Memory B cell (primary cell): ENCODE measurements around the gene BOD1L1.
"Not testable (repeated sequence)": the region's sequence is repeated elsewhere in the genome, so short reads cannot be mapped to it uniquely, and the experiment has no call there.

Source experiments
- ATAC-seq: fragments of 150-1000 bp; cut with Tn5 transposase; 2 replicates; pipeline ENCODE4 v1.10.0; 2021; ENCODE audit warnings: low read depth, mild to moderate bottlenecking, moderate library complexity
- DNase-seq, 2 donors: peaks; one replicate each; pipeline ENCODE4 v3.0.0; 2022; ENCODE audit warnings: low spot score in 2 of 2
- H3K27ac Mint-ChIP-seq: one replicate; pipeline ENCODE4 v1.8.0; 2022; ENCODE audit warnings: mild to moderate bottlenecking, moderate library complexity, mixed read lengths
- H3K27me3 Mint-ChIP-seq: one replicate; pipeline ENCODE4 v1.8.0; 2022; ENCODE audit warnings: mixed read lengths
- H3K36me3 Mint-ChIP-seq: one replicate; pipeline ENCODE4 v1.8.0; 2022; ENCODE audit warnings: mild to moderate bottlenecking, mixed read lengths
- H3K4me1 Mint-ChIP-seq: one replicate; pipeline ENCODE4 v1.8.0; 2022; ENCODE audit warnings: mixed read lengths
- H3K4me3 Mint-ChIP-seq: one replicate; pipeline ENCODE4 v1.8.0; 2022; ENCODE audit warnings: mild to moderate bottlenecking, moderate library complexity, mixed read lengths
- H3K9me3 Mint-ChIP-seq: one replicate; pipeline ENCODE4 v1.8.0; 2022; ENCODE audit warnings: mixed read lengths

Gene BOD1L1

GRCh38 chr4:13601048-13601447 is 26.5 kb downstream of the BOD1L1 start:
- H3K27me3 Mint-ChIP-seq = no peaks in the 10 kb centered on the region
- peak overlapping the region; percentile 35 for H3K4me3 Mint-ChIP-seq
- peaks cover 35% of the 10 kb centered on the region for H3K4me1 Mint-ChIP-seq
- ATAC-seq (peak; percentile 92), DNase-seq (peak in 1 of 2 donors; percentile 32)
- peak overlapping the region; percentile 52 for H3K27ac Mint-ChIP-seq
- H3K9me3 Mint-ChIP-seq = no peaks in the 10 kb centered on the region
- H3K36me3 Mint-ChIP-seq = peaks cover 37% of the 10 kb centered on the region

- ATAC-seq = no peak
- Mint-ChIP-seq H3K36me3 (peaks cover 33% of the 10 kb centered on the region), H3K4me1 (peaks cover 35% of the 10 kb centered on the region), H3K27ac (no peak overlapping the region), H3K9me3 (no peaks in the 10 kb centered on the region), H3K27me3 (no peaks in the 10 kb centered on the region), H3K4me3 (no peak overlapping the region)
- no peak for DNase-seq
These were observed 28.4 kb downstream of the BOD1L1 start for GRCh38 chr4:13599159-13599558.

- Mint-ChIP-seq H3K27ac (no peak overlapping the region), H3K9me3 (no peaks in the 10 kb centered on the region), H3K4me1 (peaks cover 28% of the 10 kb centered on the region), H3K4me3 (no peak overlapping the region), H3K27me3 (no peaks in the 10 kb centered on the region), H3K36me3 (peaks cover 33% of the 10 kb centered on the region)
- DNase-seq (no peak), ATAC-seq (no peak)
These were observed 29.9 kb downstream of the BOD1L1 start for GRCh38 chr4:13597604-13598003.

GRCh38 chr4:13597141-13597540 is 30.4 kb downstream of the BOD1L1 start:
- Mint-ChIP-seq H3K9me3 (no peaks in the 10 kb centered on the region), H3K27ac (no peak overlapping the region), H3K4me3 (no peak overlapping the region), H3K27me3 (no peaks in the 10 kb centered on the region), H3K4me1 (peaks cover 24% of the 10 kb centered on the region), H3K36me3 (peaks cover 34% of the 10 kb centered on the region)
- DNase-seq (no peak), ATAC-seq (no peak)

- DNase-seq (no peak), ATAC-seq (no peak)
- H3K27ac Mint-ChIP-seq = no peak overlapping the region
- H3K4me1 Mint-ChIP-seq = no peaks in the 10 kb centered on the region
- H3K9me3 Mint-ChIP-seq = no peaks in the 10 kb centered on the region
- H3K36me3 Mint-ChIP-seq = peaks cover 39% of the 10 kb centered on the region
- no peak overlapping the region for H3K4me3 Mint-ChIP-seq
- no peaks in the 10 kb centered on the region for H3K27me3 Mint-ChIP-seq
These were observed 35.3 kb downstream of the BOD1L1 start for GRCh38 chr4:13592220-13592619.

GRCh38 chr4:13590766-13591165 is 36.8 kb downstream of the BOD1L1 start:
- Mint-ChIP-seq H3K4me1 (no peaks in the 10 kb centered on the region), H3K4me3 (no peak overlapping the region), H3K27me3 (no peaks in the 10 kb centered on the region), H3K27ac (no peak overlapping the region), H3K36me3 (peaks cover 32% of the 10 kb centered on the region), H3K9me3 (no peaks in the 10 kb centered on the region)
- ATAC-seq (no peak), DNase-seq (no peak)

GRCh38 chr4:13588954-13589353 is 38.6 kb downstream of the BOD1L1 start:
- DNase-seq (no peak), ATAC-seq (no peak)
- Mint-ChIP-seq H3K4me3 (no peak overlapping the region), H3K9me3 (no peaks in the 10 kb centered on the region), H3K4me1 (peaks cover 2% of the 10 kb centered on the region), H3K36me3 (peaks cover 37% of the 10 kb centered on the region), H3K27me3 (no peaks in the 10 kb centered on the region), H3K27ac (no peak overlapping the region)

GRCh38 chr4:13584481-13584880 is 43.0 kb downstream of the BOD1L1 start:
- peaks cover 32% of the 10 kb centered on the region for H3K36me3 Mint-ChIP-seq

GRCh38 chr4:13580036-13580435 is 47.5 kb downstream of the BOD1L1 start:
- Mint-ChIP-seq H3K27ac (no peak overlapping the region), H3K9me3 (no peaks in the 10 kb centered on the region), H3K4me1 (peaks cover 2% of the 10 kb centered on the region), H3K4me3 (no peak overlapping the region), H3K27me3 (no peaks in the 10 kb centered on the region), H3K36me3 (peaks cover 24% of the 10 kb centered on the region)
- DNase-seq = no peak
- ATAC-seq = no peak

More at GRCh38 chr4:13584481-13584880, 43.0 kb downstream of the BOD1L1 start:
- H3K9me3 Mint-ChIP-seq = no peaks in the 10 kb centered on the region
- no peak for DNase-seq
- no peak for ATAC-seq
- no peak overlapping the region for H3K4me3 Mint-ChIP-seq
- no peak overlapping the region for H3K27ac Mint-ChIP-seq
- H3K4me1 Mint-ChIP-seq = peaks cover 2% of the 10 kb centered on the region
- H3K27me3 Mint-ChIP-seq = no peaks in the 10 kb centered on the region

GRCh38 chr4:13577660-13578059 is 49.9 kb downstream of the BOD1L1 start:
- Mint-ChIP-seq H3K27ac (no peak overlapping the region), H3K4me3 (no peak overlapping the region), H3K4me1 (no peaks in the 10 kb centered on the region), H3K9me3 (no peaks in the 10 kb centered on the region), H3K36me3 (peaks cover 26% of the 10 kb centered on the region), H3K27me3 (no peaks in the 10 kb centered on the region)
- ATAC-seq = no peak
- DNase-seq = no peak

- peaks cover 44% of the 10 kb centered on the region for H3K36me3 Mint-ChIP-seq
- H3K4me3 Mint-ChIP-seq = no peak overlapping the region
- ATAC-seq = no peak
- DNase-seq = no peak
- peak overlapping the region; percentile 41 for H3K27ac Mint-ChIP-seq
- H3K4me1 Mint-ChIP-seq = no peaks in the 10 kb centered on the region
- H3K9me3 Mint-ChIP-seq = no peaks in the 10 kb centered on the region
- no peaks in the 10 kb centered on the region for H3K27me3 Mint-ChIP-seq
These were observed 56.6 kb downstream of the BOD1L1 start for GRCh38 chr4:13570916-13571315.

- no peak for ATAC-seq
- no peak overlapping the region for H3K27ac Mint-ChIP-seq
These were observed 60.4 kb downstream of the BOD1L1 start for GRCh38 chr4:13567125-13567524.

GRCh38 chr4:13562876-13563275 is 64.6 kb downstream of the BOD1L1 start:
- Mint-ChIP-seq H3K27ac (no peak overlapping the region), H3K9me3 (peaks cover 2% of the 10 kb centered on the region), H3K4me3 (no peak overlapping the region), H3K36me3 (peaks cover 14% of the 10 kb centered on the region), H3K4me1 (no peaks in the 10 kb centered on the region), H3K27me3 (no peaks in the 10 kb centered on the region)
- ATAC-seq (no peak), DNase-seq (no peak)

More at GRCh38 chr4:13567125-13567524, 60.4 kb downstream of the BOD1L1 start:
- H3K27me3 Mint-ChIP-seq = no peaks in the 10 kb centered on the region
- peaks cover 34% of the 10 kb centered on the region for H3K36me3 Mint-ChIP-seq
- no peaks in the 10 kb centered on the region for H3K4me1 Mint-ChIP-seq
- no peak overlapping the region for H3K4me3 Mint-ChIP-seq
- no peaks in the 10 kb centered on the region for H3K9me3 Mint-ChIP-seq
- no peak for DNase-seq

GRCh38 chr4:13561673-13562072 is 65.9 kb downstream of the BOD1L1 start:
- no peaks in the 10 kb centered on the region for H3K4me1 Mint-ChIP-seq

GRCh38 chr4:13560111-13560510 is 67.4 kb downstream of the BOD1L1 start:
- not testable (repeated sequence) for H3K27ac Mint-ChIP-seq, ATAC-seq, H3K36me3 Mint-ChIP-seq, H3K9me3 Mint-ChIP-seq, DNase-seq, H3K4me1 Mint-ChIP-seq, H3K27me3 Mint-ChIP-seq, H3K4me3 Mint-ChIP-seq

More at GRCh38 chr4:13561673-13562072, 65.9 kb downstream of the BOD1L1 start:
- no peak overlapping the region for H3K4me3 Mint-ChIP-seq
- H3K9me3 Mint-ChIP-seq = peaks cover 2% of the 10 kb centered on the region
- H3K27me3 Mint-ChIP-seq = no peaks in the 10 kb centered on the region
- H3K27ac Mint-ChIP-seq = no peak overlapping the region
- DNase-seq (no peak), ATAC-seq (no peak)
- peaks cover 7% of the 10 kb centered on the region for H3K36me3 Mint-ChIP-seq
